ENCODE measurements around the gene SERPINA10.

SERPINA10 gene

GRCh38 chr14:94293578-94293924 lies 483 bp upstream of the SERPINA10 start:
- DNase-seq (ENCODE audit: extremely low read depth, low read depth): no peak
- TF ChIP-seq, protein P1, sequence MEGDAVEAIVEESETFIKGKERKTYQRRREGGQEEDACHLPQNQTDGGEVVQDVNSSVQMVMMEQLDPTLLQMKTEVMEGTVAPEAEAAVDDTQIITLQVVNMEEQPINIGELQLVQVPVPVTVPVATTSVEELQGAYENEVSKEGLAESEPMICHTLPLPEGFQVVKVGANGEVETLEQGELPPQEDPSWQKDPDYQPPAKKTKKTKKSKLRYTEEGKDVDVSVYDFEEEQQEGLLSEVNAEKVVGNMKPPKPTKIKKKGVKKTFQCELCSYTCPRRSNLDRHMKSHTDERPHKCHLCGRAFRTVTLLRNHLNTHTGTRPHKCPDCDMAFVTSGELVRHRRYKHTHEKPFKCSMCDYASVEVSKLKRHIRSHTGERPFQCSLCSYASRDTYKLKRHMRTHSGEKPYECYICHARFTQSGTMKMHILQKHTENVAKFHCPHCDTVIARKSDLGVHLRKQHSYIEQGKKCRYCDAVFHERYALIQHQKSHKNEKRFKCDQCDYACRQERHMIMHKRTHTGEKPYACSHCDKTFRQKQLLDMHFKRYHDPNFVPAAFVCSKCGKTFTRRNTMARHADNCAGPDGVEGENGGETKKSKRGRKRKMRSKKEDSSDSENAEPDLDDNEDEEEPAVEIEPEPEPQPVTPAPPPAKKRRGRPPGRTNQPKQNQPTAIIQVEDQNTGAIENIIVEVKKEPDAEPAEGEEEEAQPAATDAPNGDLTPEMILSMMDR (IDR thresholded peaks at IDR 0.05; ENCODE audit: low read depth, low read length, missing control alignments): no peak
- H3K4me3 ChIP-seq (replicated peaks; ENCODE audit: low read depth, low read length): no peak overlapping the region

- no peak overlapping the region for H3K4me3 ChIP-seq (replicated peaks; ENCODE audit: low read depth, low read length)
- TF ChIP-seq, protein P1 (IDR thresholded peaks at IDR 0.05; ENCODE audit: low read depth, low read length, missing control alignments): no peak
- DNase-seq (ENCODE audit: extremely low read depth, low read depth): no peak
Measured at GRCh38 chr14:94292526-94292871, 569 bp downstream of the SERPINA10 start.

DNA sequence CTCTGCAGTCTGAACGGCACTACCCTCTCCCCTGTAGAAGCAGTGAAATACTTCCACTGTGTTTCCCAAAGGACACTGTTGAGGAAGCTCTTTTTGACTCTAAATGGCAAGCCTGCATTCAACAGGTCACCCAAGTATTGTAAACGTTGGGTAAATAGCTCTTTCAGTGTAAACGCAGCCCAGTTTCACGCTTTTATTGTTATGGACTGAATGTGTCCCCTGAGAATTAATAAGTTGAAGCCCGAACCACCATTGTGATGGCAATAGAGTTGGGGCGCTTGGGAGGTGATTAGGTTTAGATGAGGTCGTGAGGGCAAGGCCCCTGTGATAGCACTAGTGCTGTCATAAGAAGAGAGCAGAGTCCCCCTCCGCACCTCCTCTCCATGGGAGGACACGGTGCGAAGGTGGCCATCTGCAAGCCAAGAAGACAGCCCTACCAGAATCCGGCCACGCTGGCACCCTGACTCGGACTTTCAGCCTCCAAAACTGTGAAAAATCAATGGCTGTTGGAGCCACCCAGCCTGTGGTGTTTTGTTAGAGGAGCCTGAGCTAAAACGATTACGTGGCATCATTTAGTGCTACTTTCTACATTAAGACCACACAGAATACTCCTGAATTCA lies 1.1 kb downstream of the SERPINA10 start:
- DNase-seq (ENCODE audit: extremely low read depth, low read depth): no peak
- no peak overlapping the region for H3K4me3 ChIP-seq (replicated peaks; ENCODE audit: low read depth, low read length)
- TF ChIP-seq, protein P1 (IDR thresholded peaks at IDR 0.05; ENCODE audit: low read depth, low read length, missing control alignments): no peak

GRCh38 chr14:94291159-94291905 lies 1.7 kb downstream of the SERPINA10 start:
- no peak overlapping the region for H3K4me3 ChIP-seq (replicated peaks; ENCODE audit: low read depth, low read length)
- no peak for DNase-seq (ENCODE audit: extremely low read depth, low read depth)
- TF ChIP-seq, protein P1 (IDR thresholded peaks at IDR 0.05; ENCODE audit: low read depth, low read length, missing control alignments): no peak

- no peak overlapping the region for H3K4me3 ChIP-seq (replicated peaks; ENCODE audit: low read depth, low read length)
- TF ChIP-seq, protein P1 (IDR thresholded peaks at IDR 0.05; ENCODE audit: low read depth, low read length, missing control alignments): no peak
- no peak for DNase-seq (ENCODE audit: extremely low read depth, low read depth)
Measured at GRCh38 chr14:94290197-94290596, 2.9 kb downstream of the SERPINA10 start.

DNA sequence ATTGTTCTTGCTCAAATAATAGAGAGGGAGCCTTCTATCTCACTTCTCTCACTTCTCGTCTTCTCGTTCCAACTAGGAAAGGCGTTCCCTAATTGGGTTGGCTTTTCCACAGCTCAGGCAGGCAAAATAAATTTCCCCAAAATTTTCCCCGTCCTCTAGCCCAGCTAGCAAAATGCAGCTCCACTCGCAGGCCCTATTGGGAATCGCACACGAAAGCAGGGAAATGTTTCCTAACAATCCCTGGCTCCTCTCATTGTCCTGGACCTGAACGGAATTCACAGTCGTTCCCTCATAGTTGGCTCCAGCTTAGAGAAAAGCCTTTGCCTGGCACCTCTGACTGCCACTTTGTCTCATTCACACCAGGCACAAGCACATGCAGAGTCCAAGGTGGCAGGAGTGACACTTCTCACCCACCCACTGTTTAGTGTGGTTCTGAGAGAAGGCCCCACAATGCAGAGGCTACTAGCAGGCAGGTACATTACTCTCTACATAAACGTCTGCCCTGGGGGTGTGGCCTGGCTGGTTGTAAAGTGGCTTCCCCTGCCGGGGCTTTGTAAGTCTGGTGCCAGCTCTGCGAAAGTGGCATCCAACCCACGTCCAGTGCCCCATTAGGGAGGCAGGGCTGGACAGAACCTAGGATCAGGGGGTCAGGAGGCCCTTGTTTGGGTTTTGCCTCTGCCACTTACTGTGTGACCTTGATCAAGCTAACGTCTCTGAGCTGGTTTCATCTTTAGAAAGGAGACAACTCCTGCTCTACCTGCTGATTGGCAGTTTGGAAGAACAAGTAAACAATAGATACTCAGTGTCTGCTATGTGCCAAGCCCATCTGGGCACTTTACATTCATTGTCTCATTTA lies 4.2 kb downstream of the SERPINA10 start:
- no peak overlapping the region for H3K4me3 ChIP-seq (replicated peaks; ENCODE audit: low read depth, low read length)
- TF ChIP-seq, protein P1 (IDR thresholded peaks at IDR 0.05; ENCODE audit: low read depth, low read length, missing control alignments): no peak
- DNase-seq (ENCODE audit: extremely low read depth, low read depth): no peak

Data from HFF-Myc (cell line).